K562 (cell line): Measurements from ENCODE around the gene PYY. TPM values are rescaled to one million over a fixed set of nuclear protein-coding genes. Genes with fewer than 3 reads are reported as not detected.

Source experiments
- ATAC-seq: fragments of 200-7000 bp; cut with Tn5 transposase; 3 replicates; pipeline ENCODE4 v1.9.1; 2020; ENCODE audit warnings: moderate library complexity
- BruUV-seq: library from RNA; stranded (reverse); fragments of 400-500 nt; replicated peaks from 2 replicates; lab custom pipeline; 2021; lab: Mats Ljungman, UMichigan
- CTCF ChIA-PET: fragments of 300-600 bp; formaldehyde crosslinking; extraction: SDS; loops from one replicate; lab custom pipeline; 2021; ENCODE audit warnings: low intra/inter-chr PET ratio; lab: Yijun Ruan, JAX
- POLR2A ChIA-PET: fragments of 300-600, 350-650 bp; sonication (Branson Sonifier 250); formaldehyde crosslinking; extraction: SDS; loops from one replicate; lab custom pipeline; 2021; ENCODE audit warnings: antibody characterized with exemption, inconsistent platforms; lab: Yijun Ruan, JAX
- DNase-seq, 4 experiments: peaks; one replicate each; pipeline versions ENCODE4 v3.0.0 to v3.0.0-alpha.2; 2011 to 2018; ENCODE audit warnings: low spot score in 3 of 4, mixed read lengths in 3 of 4; ENCODE audit errors: extremely low read depth in 1 of 4
- FAIRE-seq: peaks from 2 replicates; lab custom pipeline; 2011; peaks lifted over from hg19 to GRCh38; lab: Jason Lieb, UNC
- H2AFZ ChIP-seq: 2 replicates; pipeline ENCODE4 v1.6.0; 2011; ENCODE audit warnings: low read depth, low read length, control low read depth, inconsistent platforms
- H3K27ac ChIP-seq: fragments of 200-600 bp; 3 replicates; pipeline ENCODE4 v1.8.0; 2011; ENCODE audit warnings: low read depth, mild to moderate bottlenecking, control low read depth, inconsistent platforms, low read length, moderate library complexity, mixed read lengths; ENCODE audit errors: extremely low read depth
- H3K27me3 ChIP-seq, 2 experiments: fragments of 300-600 bp in 1 of 2; 2 replicates in 1 of 2; 3 replicates in 1 of 2; pipeline versions ENCODE4 v1.6.0 to v1.8.0; 2011; ENCODE audit warnings: inconsistent platforms in 2 of 2, low read length in 2 of 2, mild to moderate bottlenecking in 1 of 2, mixed read lengths in 1 of 2, moderate library complexity in 1 of 2; ENCODE audit not compliant: control insufficient read depth in 2 of 2, insufficient read depth in 2 of 2
- H3K36me3 ChIP-seq: fragments of 300-600 bp; 3 replicates; pipeline ENCODE4 v1.8.0; 2011; ENCODE audit warnings: mild to moderate bottlenecking, low read length, inconsistent platforms; ENCODE audit not compliant: control insufficient read depth, insufficient read depth
- H3K4me1 ChIP-seq, 2 experiments: fragments of 200-600 bp in 1 of 2; replicated peaks in 1 of 2; 2 replicates in 1 of 2; 3 replicates in 1 of 2; pipeline versions ENCODE4 v1.5.1 to v1.8.0; 2011; ENCODE audit warnings: inconsistent platforms in 2 of 2, low read length in 2 of 2, mild to moderate bottlenecking in 1 of 2, mixed read lengths in 1 of 2, moderate library complexity in 1 of 2; ENCODE audit not compliant: control insufficient read depth in 2 of 2, insufficient read depth in 2 of 2
- H3K4me2 ChIP-seq: 2 replicates; pipeline ENCODE4 v1.6.1; 2011; ENCODE audit warnings: low read length, control low read depth, inconsistent platforms, mixed read lengths; ENCODE audit not compliant: insufficient read depth
- H3K4me3 ChIP-seq: fragments of 200-600 bp; sonication (generic), shearing (Covaris generic); 2 replicates; pipeline ENCODE4 v1.5.1; 2016; ENCODE audit warnings: control low read depth, inconsistent platforms
- H3K79me2 ChIP-seq: fragments of 200-600 bp; 3 replicates; pipeline ENCODE4 v1.8.0; 2011; ENCODE audit warnings: low read length, inconsistent platforms; ENCODE audit not compliant: control insufficient read depth, insufficient read depth
- H3K9ac ChIP-seq, 2 experiments: 2 replicates each; pipeline versions ENCODE4 v1.6.0 to v1.6.1; 2011; ENCODE audit warnings: low read depth in 2 of 2, low read length in 2 of 2, control low read depth in 1 of 2, inconsistent platforms in 1 of 2, mild to moderate bottlenecking in 1 of 2, mixed read lengths in 1 of 2; ENCODE audit not compliant: insufficient read depth in 1 of 2
- H3K9me1 ChIP-seq: one replicate; pipeline ENCODE4 v1.6.0; 2011; ENCODE audit warnings: inconsistent platforms, mild to moderate bottlenecking, low read length, moderate library complexity; ENCODE audit not compliant: control insufficient read depth, insufficient read depth
- H3K9me3 ChIP-seq: replicated peaks from 2 replicates; pipeline ENCODE4 v1.5.1; 2011; ENCODE audit warnings: low read depth, low read length, inconsistent platforms; ENCODE audit not compliant: control insufficient read depth, insufficient read depth
- H4K20me1 ChIP-seq: replicated peaks from 2 replicates; pipeline ENCODE4 v1.6.1; 2011; ENCODE audit warnings: low read length, inconsistent platforms, mixed read lengths; ENCODE audit not compliant: control insufficient read depth, insufficient read depth
- RHOXF2B ChIP-seq: fragments of 250-450 bp; sonication (Bioruptor Pico); conservative IDR thresholded peaks from 2 replicates; pipeline ENCODE4 v1.5.1; 2021
- WGBS: fragments of 100-300 bp; shearing (Covaris generic); methylation state at CpG from one replicate; pipeline ENCODE4 v1.1.6; 2016; ENCODE audit warnings: low coverage, mixed read lengths; ENCODE audit not compliant: insufficient coverage; ENCODE audit errors: missing lambda C conversion rate; 5-methylcytosine and 5-hydroxymethylcytosine counted together
- in situ Hi-C: fragments of 300-500 bp; cut with MboI; formaldehyde crosslinking; loops from 4 replicates; pipeline ENCODE4 v1.15.0; 2018; ENCODE audit warnings: inconsistent platforms, mixed read lengths
- intact Hi-C: fragments of 100-400 bp; cut with micrococcal nuclease; formaldehyde crosslinking; loops from 2 replicates; pipeline ENCODE4 v1.14.2; 2022
- polyA plus RNA-seq, 8 experiments: library from polyadenylated mRNA; depleted of rRNA in 4 of 8; stranded (reverse) in 5 of 8; unstranded in 3 of 8; fragments of >200 nt; fragmentation: Nextera tagmentation in 2 of 8; fragmentation: Illumina TruSeq in 1 of 8; extraction: Ambion mirVana in 2 of 8; extraction: Trizol in 1 of 8; gene quantifications; 2 replicates each; pipeline versions ENCODE4 v1.2.1 to v1.2.3, GENCODE V29; 2011 to 2014; ENCODE audit warnings: inconsistent platforms in 1 of 8, missing spikeins in 1 of 8
- total RNA-seq, 7 experiments: library from RNA; depleted of rRNA in 6 of 7; stranded (reverse); fragments of >200 nt in 6 of 7; fragmentation: Illumina TruSeq in 2 of 7; extraction: Trizol in 2 of 7; gene quantifications; 2 replicates each; pipeline versions ENCODE4 v1.2.1 to v1.2.3, GENCODE V29; 2011 to 2021; ENCODE audit warnings: low replicate concordance in 1 of 7
- TF ChIP-seq, protein P1 (sequence below): fragments of 250-450 bp; sonication (Bioruptor Pico); IDR thresholded peaks from 2 replicates; pipeline ENCODE4 v1.8.0; 2022; ENCODE audit warnings: moderate library complexity, mild to moderate bottlenecking, inconsistent platforms
- TF ChIP-seq, protein P2 (sequence below), 2 experiments: fragments of 450-650 bp; IDR thresholded peaks; 2 replicates each; pipeline ENCODE4 v1.6.1; 2016; ENCODE audit warnings: mild to moderate bottlenecking in 2 of 2, borderline replicate concordance in 1 of 2, low read depth in 1 of 2, moderate library complexity in 1 of 2
- TF ChIP-seq, protein P3 (sequence below): fragments of 250-450 bp; sonication (Bioruptor Pico); IDR thresholded peaks from 2 replicates; pipeline ENCODE4 v1.5.0; 2021
- TF ChIP-seq, protein P4 (sequence below): IDR thresholded peaks from 3 replicates; pipeline ENCODE4 v1.6.1; 2011; ENCODE audit warnings: borderline replicate concordance, mild to moderate bottlenecking, moderate library complexity; ENCODE audit not compliant: insufficient read length; ENCODE audit errors: extremely low read depth

PYY gene
- total and polyA plus RNA-seq, 9 of the 15 experiments (the other 6 are each of a cell fraction or from before 2014, with no cell fraction given): not detected

DNA sequence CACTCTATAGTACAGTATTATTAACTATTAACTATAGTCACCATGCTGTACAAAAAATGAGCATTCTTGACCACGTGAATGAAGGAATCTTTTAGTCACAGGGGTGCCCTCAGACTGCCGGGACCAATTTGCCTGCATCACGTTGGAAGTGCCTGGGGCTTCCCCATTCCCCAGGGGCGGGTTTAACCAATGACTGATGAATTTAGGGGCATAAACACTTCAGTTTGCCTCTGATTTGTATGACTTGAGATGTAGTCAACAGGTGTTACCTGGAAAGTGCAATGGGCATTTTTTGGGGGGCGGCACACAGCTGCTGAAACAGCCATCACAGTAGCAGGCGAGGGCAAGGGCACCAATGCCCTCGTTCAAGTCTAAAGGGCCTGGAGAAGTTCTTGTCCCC is 8.7 kb upstream of the PYY start:
- 2% methylated on average over 7 of the region's 7 CpGs for WGBS
- H3K9me3 ChIP-seq: no peaks in the 10 kb centered on the region
- no peaks in the 10 kb centered on the region for H4K20me1 ChIP-seq
- no peak overlapping the region for H2AFZ ChIP-seq
- H3K27ac ChIP-seq: no peak overlapping the region
- ChIA-PET POLR2A (interaction anchor here (0.7 kb wide), 1 partner anchor 73 kb away, joined by 3 read pairs; no protein-coding TSS in a partner anchor), CTCF (no interaction called here)
- no peaks in the 10 kb centered on the region for H3K79me2 ChIP-seq
- H3K36me3 ChIP-seq: no peaks in the 10 kb centered on the region
- BruUV-seq: no TSS peak
- no peak for FAIRE-seq
- in situ Hi-C loops (no loop called here), intact Hi-C loops (no loop called here)
- ATAC-seq: no peak
- TF ChIP-seq, protein P1, sequence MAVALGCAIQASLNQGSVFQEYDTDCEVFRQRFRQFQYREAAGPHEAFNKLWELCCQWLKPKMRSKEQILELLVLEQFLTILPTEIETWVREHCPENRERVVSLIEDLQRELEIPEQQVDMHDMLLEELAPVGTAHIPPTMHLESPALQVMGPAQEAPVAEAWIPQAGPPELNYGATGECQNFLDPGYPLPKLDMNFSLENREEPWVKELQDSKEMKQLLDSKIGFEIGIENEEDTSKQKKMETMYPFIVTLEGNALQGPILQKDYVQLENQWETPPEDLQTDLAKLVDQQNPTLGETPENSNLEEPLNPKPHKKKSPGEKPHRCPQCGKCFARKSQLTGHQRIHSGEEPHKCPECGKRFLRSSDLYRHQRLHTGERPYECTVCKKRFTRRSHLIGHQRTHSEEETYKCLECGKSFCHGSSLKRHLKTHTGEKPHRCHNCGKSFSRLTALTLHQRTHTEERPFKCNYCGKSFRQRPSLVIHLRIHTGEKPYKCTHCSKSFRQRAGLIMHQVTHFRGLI (CRISPR knock-in tag): no peak
- TF ChIP-seq, protein P2, sequence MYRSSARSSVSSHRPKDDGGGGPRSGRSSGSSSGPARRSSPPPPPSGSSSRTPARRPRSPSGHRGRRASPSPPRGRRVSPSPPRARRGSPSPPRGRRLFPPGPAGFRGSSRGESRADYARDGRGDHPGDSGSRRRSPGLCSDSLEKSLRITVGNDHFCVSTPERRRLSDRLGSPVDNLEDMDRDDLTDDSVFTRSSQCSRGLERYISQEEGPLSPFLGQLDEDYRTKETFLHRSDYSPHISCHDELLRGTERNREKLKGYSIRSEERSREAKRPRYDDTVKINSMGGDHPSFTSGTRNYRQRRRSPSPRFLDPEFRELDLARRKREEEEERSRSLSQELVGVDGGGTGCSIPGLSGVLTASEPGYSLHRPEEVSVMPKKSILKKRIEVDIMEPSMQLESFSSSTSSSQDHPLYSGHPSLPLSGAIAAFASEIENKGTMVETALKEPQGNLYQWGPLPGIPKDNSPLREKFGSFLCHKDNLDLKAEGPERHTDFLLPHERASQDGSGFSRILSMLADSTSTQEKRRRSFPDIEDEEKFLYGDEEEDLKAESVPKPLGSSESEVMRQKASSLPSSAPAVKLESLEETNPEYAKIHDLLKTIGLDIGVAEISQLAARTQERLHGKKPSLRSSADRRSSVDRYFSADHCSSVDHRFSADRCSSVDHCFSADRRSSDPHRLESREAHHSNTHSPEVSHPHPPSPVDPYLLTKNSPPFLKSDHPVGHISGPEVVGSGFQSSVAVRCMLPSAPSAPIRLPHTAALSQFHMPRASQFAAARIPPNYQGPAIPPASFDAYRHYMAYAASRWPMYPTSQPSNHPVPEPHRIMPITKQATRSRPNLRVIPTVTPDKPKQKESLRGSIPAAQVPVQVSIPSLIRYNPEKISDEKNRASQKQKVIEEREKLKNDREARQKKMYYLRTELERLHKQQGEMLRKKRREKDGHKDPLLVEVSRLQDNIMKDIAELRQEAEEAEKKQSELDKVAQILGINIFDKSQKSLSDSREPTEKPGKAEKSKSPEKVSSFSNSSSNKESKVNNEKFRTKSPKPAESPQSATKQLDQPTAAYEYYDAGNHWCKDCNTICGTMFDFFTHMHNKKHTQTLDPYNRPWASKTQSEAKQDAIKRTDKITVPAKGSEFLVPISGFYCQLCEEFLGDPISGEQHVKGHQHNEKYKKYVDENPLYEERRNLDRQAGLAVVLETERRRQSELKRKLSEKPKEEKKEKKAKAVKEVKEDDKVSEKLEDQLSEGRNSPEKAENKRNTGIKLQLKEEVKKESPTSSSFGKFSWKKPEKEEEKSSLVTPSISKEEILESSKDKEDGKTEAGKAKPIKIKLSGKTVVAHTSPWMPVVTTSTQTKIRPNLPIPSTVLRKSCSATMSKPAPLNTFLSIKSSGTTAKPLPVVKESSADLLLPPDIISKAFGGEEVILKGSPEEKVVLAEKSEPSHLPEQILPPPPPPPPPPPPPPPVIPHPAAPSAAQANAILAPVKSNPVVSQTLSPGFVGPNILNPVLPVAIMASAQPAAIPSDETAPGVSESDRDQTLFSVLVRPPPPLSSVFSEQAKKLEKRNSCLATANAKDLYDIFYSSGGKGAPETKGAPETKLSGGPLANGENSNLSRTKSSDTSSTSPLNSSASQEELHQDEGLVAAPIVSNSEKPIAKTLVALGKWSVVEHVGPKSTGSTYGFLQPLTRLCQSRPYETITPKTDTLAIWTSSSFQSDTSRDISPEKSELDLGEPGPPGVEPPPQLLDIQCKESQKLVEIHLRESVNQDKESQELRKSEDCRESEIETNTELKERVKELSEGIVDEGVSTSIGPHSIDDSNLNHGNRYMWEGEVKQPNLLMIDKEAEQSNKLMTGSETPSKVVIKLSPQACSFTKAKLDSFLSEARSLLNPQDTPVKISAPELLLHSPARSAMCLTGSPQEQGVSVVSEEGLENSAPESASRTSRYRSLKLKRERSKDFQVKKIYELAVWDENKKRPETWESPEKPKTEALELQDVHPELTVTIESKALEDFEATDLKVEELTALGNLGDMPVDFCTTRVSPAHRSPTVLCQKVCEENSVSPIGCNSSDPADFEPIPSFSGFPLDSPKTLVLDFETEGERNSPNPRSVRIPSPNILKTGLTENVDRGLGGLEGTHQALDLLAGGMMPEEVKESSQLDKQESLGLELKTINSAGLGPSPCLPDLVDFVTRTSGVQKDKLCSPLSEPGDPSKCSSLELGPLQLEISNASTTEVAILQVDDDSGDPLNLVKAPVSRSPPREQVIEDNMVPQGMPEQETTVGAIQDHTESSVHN (IDR thresholded peaks at IDR 0.05; ENCODE audit: borderline replicate concordance in 1 of 2, low read depth in 1 of 2): no peak
- TF ChIP-seq, protein P3, sequence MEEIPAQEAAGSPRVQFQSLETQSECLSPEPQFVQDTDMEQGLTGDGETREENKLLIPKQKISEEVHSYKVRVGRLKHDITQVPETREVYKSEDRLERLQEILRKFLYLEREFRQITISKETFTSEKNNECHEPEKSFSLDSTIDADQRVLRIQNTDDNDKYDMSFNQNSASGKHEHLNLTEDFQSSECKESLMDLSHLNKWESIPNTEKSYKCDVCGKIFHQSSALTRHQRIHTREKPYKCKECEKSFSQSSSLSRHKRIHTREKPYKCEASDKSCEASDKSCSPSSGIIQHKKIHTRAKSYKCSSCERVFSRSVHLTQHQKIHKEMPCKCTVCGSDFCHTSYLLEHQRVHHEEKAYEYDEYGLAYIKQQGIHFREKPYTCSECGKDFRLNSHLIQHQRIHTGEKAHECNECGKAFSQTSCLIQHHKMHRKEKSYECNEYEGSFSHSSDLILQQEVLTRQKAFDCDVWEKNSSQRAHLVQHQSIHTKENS: no peak
- TF ChIP-seq, protein P4, sequence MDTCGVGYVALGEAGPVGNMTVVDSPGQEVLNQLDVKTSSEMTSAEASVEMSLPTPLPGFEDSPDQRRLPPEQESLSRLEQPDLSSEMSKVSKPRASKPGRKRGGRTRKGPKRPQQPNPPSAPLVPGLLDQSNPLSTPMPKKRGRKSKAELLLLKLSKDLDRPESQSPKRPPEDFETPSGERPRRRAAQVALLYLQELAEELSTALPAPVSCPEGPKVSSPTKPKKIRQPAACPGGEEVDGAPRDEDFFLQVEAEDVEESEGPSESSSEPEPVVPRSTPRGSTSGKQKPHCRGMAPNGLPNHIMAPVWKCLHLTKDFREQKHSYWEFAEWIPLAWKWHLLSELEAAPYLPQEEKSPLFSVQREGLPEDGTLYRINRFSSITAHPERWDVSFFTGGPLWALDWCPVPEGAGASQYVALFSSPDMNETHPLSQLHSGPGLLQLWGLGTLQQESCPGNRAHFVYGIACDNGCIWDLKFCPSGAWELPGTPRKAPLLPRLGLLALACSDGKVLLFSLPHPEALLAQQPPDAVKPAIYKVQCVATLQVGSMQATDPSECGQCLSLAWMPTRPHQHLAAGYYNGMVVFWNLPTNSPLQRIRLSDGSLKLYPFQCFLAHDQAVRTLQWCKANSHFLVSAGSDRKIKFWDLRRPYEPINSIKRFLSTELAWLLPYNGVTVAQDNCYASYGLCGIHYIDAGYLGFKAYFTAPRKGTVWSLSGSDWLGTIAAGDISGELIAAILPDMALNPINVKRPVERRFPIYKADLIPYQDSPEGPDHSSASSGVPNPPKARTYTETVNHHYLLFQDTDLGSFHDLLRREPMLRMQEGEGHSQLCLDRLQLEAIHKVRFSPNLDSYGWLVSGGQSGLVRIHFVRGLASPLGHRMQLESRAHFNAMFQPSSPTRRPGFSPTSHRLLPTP: no peak
- no peak for TF ChIP-seq RHOXF2B (CRISPR knock-in tag)
- no peak overlapping the region for H3K4me2 ChIP-seq
- H3K9ac ChIP-seq: no peak overlapping the region
- H3K4me3 ChIP-seq: no peak overlapping the region
- H3K27me3 ChIP-seq: peaks cover 23 to 49% of the 10 kb centered on the region in 2 experiments
- H3K9me1 ChIP-seq: no peaks in the 10 kb centered on the region
- no peaks in the 10 kb centered on the region for H3K4me1 ChIP-seq
- no peak for DNase-seq
